Thyroid gland (tissue), 4 donors: ENCODE results near the gene UBE2R2.

Experiments
- CTCF ChIP-seq, 6 experiments: fragments of 200-600 bp in 3 of 6; fragments of 450-650 bp in 3 of 6; sonication (generic) in 3 of 6; IDR thresholded peaks; one replicate each; pipeline ENCODE4 v1.5.1; 2016 to 2019; ENCODE audit warnings: antibody characterized with exemption in 6 of 6, mild to moderate bottlenecking in 2 of 6, inconsistent platforms in 1 of 6, moderate library complexity in 1 of 6
- POLR2A ChIP-seq, 2 donors: fragments of 450-650 bp; IDR thresholded peaks; one replicate each; pipeline ENCODE4 v1.6.1; 2017; ENCODE audit warnings: antibody characterized with exemption in 2 of 2, mild to moderate bottlenecking in 2 of 2, moderate library complexity in 1 of 2

GRCh38 chr9:33959725-33960124, 142.8 kb downstream of the UBE2R2 start:
- TF ChIP-seq CTCF (IDR thresholded peaks at IDR 0.05) (no peak), POLR2A (IDR thresholded peaks at IDR 0.05) (no peak)
